Astrocyte (in vitro differentiated cells and primary cell): ENCODE data around the gene PPP1R11. TPM values are rescaled to one million over a fixed set of nuclear protein-coding genes. Genes with fewer than 3 reads are reported as not detected.
A peak's percentile ranks its signal among the peaks of the same experiment; 100 is the strongest.

Experiments
- DNase-seq: peaks from one replicate; pipeline ENCODE4 v3.0.0-alpha.2; 2010; ENCODE audit warnings: low read depth
- FAIRE-seq: peaks from 2 replicates; lab custom pipeline; 2011; peaks lifted over from hg19 to GRCh38; lab: Jason Lieb, UNC
- H2AFZ ChIP-seq: 2 replicates; pipeline ENCODE4 v1.6.0; 2012; ENCODE audit warnings: low read depth, low read length, inconsistent platforms
- H3K27ac ChIP-seq: 2 replicates; pipeline ENCODE4 v1.5.1; 2011; ENCODE audit warnings: low read depth, low read length, inconsistent platforms
- H3K27me3 ChIP-seq: 2 replicates; pipeline ENCODE4 v1.6.0; 2011; ENCODE audit warnings: low read length, inconsistent platforms; ENCODE audit not compliant: insufficient read depth
- H3K36me3 ChIP-seq: 2 replicates; pipeline ENCODE4 v1.5.1; 2011; ENCODE audit warnings: low read length, inconsistent platforms; ENCODE audit not compliant: insufficient read depth
- H3K4me1 ChIP-seq: 2 replicates; pipeline ENCODE4 v1.5.1; 2011; ENCODE audit warnings: low read length, inconsistent platforms; ENCODE audit not compliant: insufficient read depth
- H3K4me2 ChIP-seq: 2 replicates; pipeline ENCODE4 v1.6.0; 2012; ENCODE audit warnings: low read length, inconsistent platforms
- H3K4me3 ChIP-seq: 2 replicates; pipeline ENCODE4 v1.5.1; 2011; ENCODE audit warnings: low read depth, mild to moderate bottlenecking, low read length, inconsistent platforms; ENCODE audit not compliant: insufficient read depth
- H3K79me2 ChIP-seq: 2 replicates; pipeline ENCODE4 v1.6.0; 2012; ENCODE audit warnings: mild to moderate bottlenecking, low read length, inconsistent platforms; ENCODE audit not compliant: insufficient read depth
- H3K9ac ChIP-seq: 2 replicates; pipeline ENCODE4 v1.6.0; 2012; ENCODE audit warnings: mild to moderate bottlenecking, low read length, inconsistent platforms
- H3K9me3 ChIP-seq: 2 replicates; pipeline ENCODE4 v1.5.1; 2012; ENCODE audit warnings: low read depth, mild to moderate bottlenecking, low read length, inconsistent platforms; ENCODE audit not compliant: insufficient read depth
- H4K20me1 ChIP-seq: 2 replicates; pipeline ENCODE4 v1.6.0; 2012; ENCODE audit warnings: low read length, inconsistent platforms; ENCODE audit not compliant: insufficient read depth
- H3K27ac Mint-ChIP-seq: one replicate; pipeline ENCODE4 v1.8.0; 2021; ENCODE audit warnings: mild to moderate bottlenecking, mixed read lengths; ENCODE audit not compliant: unreplicated experiment
- H3K27me3 Mint-ChIP-seq: one replicate; pipeline ENCODE4 v1.8.0; 2021; ENCODE audit warnings: low read depth, mixed read lengths; ENCODE audit not compliant: unreplicated experiment
- H3K36me3 Mint-ChIP-seq: one replicate; pipeline ENCODE4 v1.8.0; 2021; ENCODE audit warnings: low read depth, mixed read lengths; ENCODE audit not compliant: unreplicated experiment
- H3K4me1 Mint-ChIP-seq: one replicate; pipeline ENCODE4 v1.8.0; 2021; ENCODE audit warnings: low read depth, mixed read lengths; ENCODE audit not compliant: unreplicated experiment
- H3K4me3 Mint-ChIP-seq: one replicate; pipeline ENCODE4 v1.8.0; 2021; ENCODE audit warnings: mild to moderate bottlenecking, moderate library complexity, mixed read lengths; ENCODE audit not compliant: unreplicated experiment
- H3K9me3 Mint-ChIP-seq: one replicate; pipeline ENCODE4 v1.8.0; 2021; ENCODE audit warnings: mild to moderate bottlenecking, mixed read lengths; ENCODE audit not compliant: unreplicated experiment
- CTCF ChIP-seq: IDR thresholded peaks from 2 replicates; pipeline ENCODE4 v1.5.1; 2011; ENCODE audit warnings: low read depth, mild to moderate bottlenecking, inconsistent platforms, low read length, moderate library complexity; ENCODE audit not compliant: insufficient read depth
- EZH2 ChIP-seq: IDR thresholded peaks from 2 replicates; pipeline ENCODE4 v1.6.1; 2012; ENCODE audit warnings: mild to moderate bottlenecking, low read length, inconsistent platforms; ENCODE audit not compliant: insufficient read depth
- total RNA-seq: library from RNA; stranded (reverse); gene quantifications from 2 replicates; pipeline ENCODE4 v1.2.1, GENCODE V29; 2021

Gene PPP1R11
- total RNA-seq, 1 donor from 2014 or later: 37.8 TPM

GRCh38 chr6:30066082-30066481, 916 bp upstream of the PPP1R11 start:
- TF ChIP-seq EZH2 (no peak), CTCF (no peak)
- FAIRE-seq (no peak), DNase-seq (no peak)
- peak overlapping the region; percentile 96 for H3K27ac Mint-ChIP-seq
- peak overlapping the region; percentile 97 for H3K4me2 ChIP-seq
- H3K9me3 ChIP-seq: no peaks in the 10 kb centered on the region
- H3K4me3 ChIP-seq: peak overlapping the region; percentile 87
- peaks cover 9% of the 10 kb centered on the region for H3K36me3 ChIP-seq
- H3K4me3 Mint-ChIP-seq: peak overlapping the region; percentile 96
- peaks cover 10% of the 10 kb centered on the region for H3K36me3 Mint-ChIP-seq
- peak overlapping the region; percentile 77 for H3K27ac ChIP-seq
- peaks cover 6% of the 10 kb centered on the region for H4K20me1 ChIP-seq
- H3K27me3 ChIP-seq: peaks cover 3% of the 10 kb centered on the region
- H2AFZ ChIP-seq: peak overlapping the region; percentile 93
- H3K27me3 Mint-ChIP-seq: peaks cover 16% of the 10 kb centered on the region
- peak overlapping the region; percentile 93 for H3K9ac ChIP-seq
- peaks cover 28% of the 10 kb centered on the region for H3K79me2 ChIP-seq
- H3K4me1 ChIP-seq: peaks cover 19% of the 10 kb centered on the region
- peaks cover 17% of the 10 kb centered on the region for H3K4me1 Mint-ChIP-seq
- peaks cover 3% of the 10 kb centered on the region for H3K9me3 Mint-ChIP-seq

DNA sequence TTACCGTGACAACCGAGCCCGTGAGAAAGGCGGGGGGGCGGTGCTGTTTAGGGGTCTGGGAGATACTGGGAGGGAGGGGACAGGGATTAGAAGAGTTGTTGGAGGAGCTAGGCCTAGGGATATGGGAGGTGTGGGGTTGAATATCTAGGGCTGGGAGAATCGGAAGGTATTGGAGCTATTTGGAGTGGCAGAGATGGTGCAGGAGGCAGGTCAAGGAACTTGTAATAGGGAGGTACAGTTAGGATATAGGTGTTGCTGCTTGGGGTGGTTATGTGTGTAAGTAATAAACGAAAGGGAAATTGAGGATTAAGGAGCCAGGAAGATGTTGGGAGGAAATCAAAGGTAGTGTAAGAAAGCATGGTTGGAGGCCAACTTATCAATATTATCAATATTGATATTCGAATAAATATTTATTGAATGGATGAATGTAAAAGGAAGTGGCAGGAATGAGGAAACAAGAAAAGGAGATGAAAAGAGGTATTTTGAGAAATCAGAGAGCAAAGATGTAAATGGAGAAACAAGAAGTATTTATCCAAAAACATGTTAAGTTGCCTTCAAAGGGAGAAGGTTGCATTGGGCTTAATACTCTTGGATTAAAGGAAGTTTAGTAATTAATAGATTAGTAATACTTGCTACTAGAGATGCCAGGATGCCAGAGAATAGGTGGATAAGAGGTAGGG, 602 bp downstream of the PPP1R11 start:
- H3K9ac ChIP-seq: peak overlapping the region; percentile 93
- H4K20me1 ChIP-seq: peaks cover 6% of the 10 kb centered on the region
- H3K27me3 Mint-ChIP-seq: peaks cover 29% of the 10 kb centered on the region
- H3K27ac Mint-ChIP-seq: peak overlapping the region; percentile 96
- H3K36me3 ChIP-seq: peaks cover 9% of the 10 kb centered on the region
- peaks cover 8% of the 10 kb centered on the region for H3K9me3 Mint-ChIP-seq
- H3K4me1 ChIP-seq: peaks cover 12% of the 10 kb centered on the region
- peaks cover 15% of the 10 kb centered on the region for H3K36me3 Mint-ChIP-seq
- H3K9me3 ChIP-seq: no peaks in the 10 kb centered on the region
- peak overlapping the region; percentile 96 for H3K4me3 Mint-ChIP-seq
- peak overlapping the region; percentile 97 for H3K4me2 ChIP-seq
- H3K79me2 ChIP-seq: peaks cover 20% of the 10 kb centered on the region
- H2AFZ ChIP-seq: peak overlapping the region; percentile 93
- DNase-seq (no peak), FAIRE-seq (no peak)
- peak overlapping the region; percentile 86 for H3K27ac ChIP-seq
- H3K4me3 ChIP-seq: peak overlapping the region; percentile 87
- H3K4me1 Mint-ChIP-seq: peaks cover 17% of the 10 kb centered on the region
- peaks cover 14% of the 10 kb centered on the region for H3K27me3 ChIP-seq
- TF ChIP-seq CTCF (no peak), EZH2 (no peak)
